ENCODE results near the gene GNG7. TPM values are rescaled to one million over a fixed set of nuclear protein-coding genes. Genes with fewer than 3 reads are reported as not detected.

The GNG7 gene
- total and polyA plus RNA-seq, 10 of the 15 experiments (the other 5 are each of a cell fraction or from before 2014, with no cell fraction given): 1.9 to 13.6 (median 6.5) TPM

DNA sequence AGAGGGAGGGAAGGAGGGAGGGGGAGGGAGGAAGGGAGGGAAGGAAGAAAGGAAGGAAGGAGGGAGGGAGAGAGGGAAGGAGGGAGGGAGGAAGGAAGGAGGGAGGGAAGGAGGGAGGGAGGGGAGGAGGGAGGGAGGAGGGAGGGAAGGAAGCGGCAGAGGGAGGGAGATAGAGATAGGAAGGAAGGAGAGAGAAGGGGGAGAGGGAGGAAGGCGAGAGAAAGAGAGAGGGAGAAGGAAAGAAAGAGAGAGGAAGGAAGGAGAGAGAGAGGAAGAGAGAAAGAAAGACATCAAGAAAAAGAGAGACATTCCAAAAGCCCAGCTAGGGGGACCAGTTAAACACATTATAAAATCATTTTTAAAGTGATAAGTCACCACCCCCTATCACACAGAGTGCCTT lies 62.5 kb downstream of the GNG7 start:
- TF ChIP-seq, protein P1, sequence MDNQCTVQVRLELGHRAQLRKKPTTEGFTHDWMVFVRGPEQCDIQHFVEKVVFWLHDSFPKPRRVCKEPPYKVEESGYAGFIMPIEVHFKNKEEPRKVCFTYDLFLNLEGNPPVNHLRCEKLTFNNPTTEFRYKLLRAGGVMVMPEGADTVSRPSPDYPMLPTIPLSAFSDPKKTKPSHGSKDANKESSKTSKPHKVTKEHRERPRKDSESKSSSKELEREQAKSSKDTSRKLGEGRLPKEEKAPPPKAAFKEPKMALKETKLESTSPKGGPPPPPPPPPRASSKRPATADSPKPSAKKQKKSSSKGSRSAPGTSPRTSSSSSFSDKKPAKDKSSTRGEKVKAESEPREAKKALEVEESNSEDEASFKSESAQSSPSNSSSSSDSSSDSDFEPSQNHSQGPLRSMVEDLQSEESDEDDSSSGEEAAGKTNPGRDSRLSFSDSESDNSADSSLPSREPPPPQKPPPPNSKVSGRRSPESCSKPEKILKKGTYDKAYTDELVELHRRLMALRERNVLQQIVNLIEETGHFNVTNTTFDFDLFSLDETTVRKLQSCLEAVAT (IDR thresholded peaks at IDR 0.05): no peak
- TF ChIP-seq HDGF (IDR thresholded peaks at IDR 0.05) (no peak), BRCA1 (IDR thresholded peaks at IDR 0.05; ENCODE audit: low read depth, low read length) (no peak), STAT3 (IDR thresholded peaks at IDR 0.05; ENCODE audit: low read depth, low read length) (no peak), BHLHE40 (IDR thresholded peaks at IDR 0.05; ENCODE audit: borderline replicate concordance in 1 of 2, low read depth in 2 of 2, low read length in 1 of 2) (no peak), POLR2A (IDR thresholded peaks at IDR 0.05; ENCODE audit: low read depth, low read length) (no peak), SIX5 (IDR thresholded peaks at IDR 0.05; ENCODE audit: low read depth, low read length, severe bottlenecking) (no peak), CHD1 (IDR thresholded peaks at IDR 0.05; ENCODE audit: low read depth, low read length) (no peak), NR2C1 (IDR thresholded peaks at IDR 0.05) (no peak), RAD51 (IDR thresholded peaks at IDR 0.05) (no peak), CREB1 (IDR thresholded peaks at IDR 0.05; ENCODE audit: low read depth) (no peak), POLR2AphosphoS5 (IDR thresholded peaks at IDR 0.05; ENCODE audit: low read length) (no peak), CEBPB (IDR thresholded peaks at IDR 0.05; ENCODE audit: borderline replicate concordance in 1 of 2, low read depth in 2 of 2, low read length in 2 of 2) (no peak), ASH2L (IDR thresholded peaks at IDR 0.05; ENCODE audit: borderline replicate concordance, low read depth) (no peak), PAX8 (IDR thresholded peaks at IDR 0.05) (no peak)
- TF ChIP-seq, protein P2, sequence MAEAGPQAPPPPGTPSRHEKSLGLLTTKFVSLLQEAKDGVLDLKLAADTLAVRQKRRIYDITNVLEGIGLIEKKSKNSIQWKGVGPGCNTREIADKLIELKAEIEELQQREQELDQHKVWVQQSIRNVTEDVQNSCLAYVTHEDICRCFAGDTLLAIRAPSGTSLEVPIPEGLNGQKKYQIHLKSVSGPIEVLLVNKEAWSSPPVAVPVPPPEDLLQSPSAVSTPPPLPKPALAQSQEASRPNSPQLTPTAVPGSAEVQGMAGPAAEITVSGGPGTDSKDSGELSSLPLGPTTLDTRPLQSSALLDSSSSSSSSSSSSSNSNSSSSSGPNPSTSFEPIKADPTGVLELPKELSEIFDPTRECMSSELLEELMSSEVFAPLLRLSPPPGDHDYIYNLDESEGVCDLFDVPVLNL (IDR thresholded peaks at IDR 0.05; ENCODE audit: low read depth, low read length): no peak
- TF ChIP-seq, protein P3, sequence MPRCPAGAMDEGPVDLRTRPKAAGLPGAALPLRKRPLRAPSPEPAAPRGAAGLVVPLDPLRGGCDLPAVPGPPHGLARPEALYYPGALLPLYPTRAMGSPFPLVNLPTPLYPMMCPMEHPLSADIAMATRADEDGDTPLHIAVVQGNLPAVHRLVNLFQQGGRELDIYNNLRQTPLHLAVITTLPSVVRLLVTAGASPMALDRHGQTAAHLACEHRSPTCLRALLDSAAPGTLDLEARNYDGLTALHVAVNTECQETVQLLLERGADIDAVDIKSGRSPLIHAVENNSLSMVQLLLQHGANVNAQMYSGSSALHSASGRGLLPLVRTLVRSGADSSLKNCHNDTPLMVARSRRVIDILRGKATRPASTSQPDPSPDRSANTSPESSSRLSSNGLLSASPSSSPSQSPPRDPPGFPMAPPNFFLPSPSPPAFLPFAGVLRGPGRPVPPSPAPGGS (IDR thresholded peaks at IDR 0.05; ENCODE audit: borderline replicate concordance, insufficient read depth, low read depth, low read length, poor library complexity, severe bottlenecking): no peak
- TF ChIP-seq, protein P4, sequence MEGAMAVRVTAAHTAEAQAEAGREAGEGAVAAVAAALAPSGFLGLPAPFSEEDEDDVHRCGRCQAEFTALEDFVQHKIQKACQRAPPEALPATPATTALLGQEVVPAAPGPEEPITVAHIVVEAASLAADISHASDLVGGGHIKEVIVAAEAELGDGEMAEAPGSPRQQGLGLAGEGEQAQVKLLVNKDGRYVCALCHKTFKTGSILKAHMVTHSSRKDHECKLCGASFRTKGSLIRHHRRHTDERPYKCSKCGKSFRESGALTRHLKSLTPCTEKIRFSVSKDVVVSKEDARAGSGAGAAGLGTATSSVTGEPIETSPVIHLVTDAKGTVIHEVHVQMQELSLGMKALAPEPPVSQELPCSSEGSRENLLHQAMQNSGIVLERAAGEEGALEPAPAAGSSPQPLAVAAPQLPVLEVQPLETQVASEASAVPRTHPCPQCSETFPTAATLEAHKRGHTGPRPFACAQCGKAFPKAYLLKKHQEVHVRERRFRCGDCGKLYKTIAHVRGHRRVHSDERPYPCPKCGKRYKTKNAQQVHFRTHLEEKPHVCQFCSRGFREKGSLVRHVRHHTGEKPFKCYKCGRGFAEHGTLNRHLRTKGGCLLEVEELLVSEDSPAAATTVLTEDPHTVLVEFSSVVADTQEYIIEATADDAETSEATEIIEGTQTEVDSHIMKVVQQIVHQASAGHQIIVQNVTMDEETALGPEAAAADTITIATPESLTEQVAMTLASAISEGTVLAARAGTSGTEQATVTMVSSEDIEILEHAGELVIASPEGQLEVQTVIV (IDR thresholded peaks at IDR 0.05; ENCODE audit: borderline replicate concordance, partially characterized antibody): no peak
- BruUV-seq (replicated peaks): no TSS peak
- Histone ChIP-seq H3K9me3 (replicated peaks; ENCODE audit: control insufficient read depth, insufficient read depth, low read length) (no peaks in the 10 kb centered on the region), H3K27me3 (replicated peaks in 1 of 2; ENCODE audit: control insufficient read depth in 2 of 2, insufficient read depth in 2 of 2, low read length in 1 of 2) (no peaks in the 10 kb centered on the region), H3K4me2 (ENCODE audit: control insufficient read depth, insufficient read depth) (no peak overlapping the region), H4K20me1 (ENCODE audit: control insufficient read depth, insufficient read depth) (no peaks in the 10 kb centered on the region), H3K4me3 (no peak overlapping the region), H3K27ac (ENCODE audit: control insufficient read depth, insufficient read depth) (no peak overlapping the region), H3K79me2 (ENCODE audit: control insufficient read depth, insufficient read depth, low read length) (no peaks in the 10 kb centered on the region; the same call in 1 of the 2 replicates), H3K9ac (ENCODE audit: control insufficient read depth, insufficient read depth, low read length) (no peak overlapping the region), H3K4me1 (ENCODE audit: control insufficient read depth, insufficient read depth, low read length) (peaks cover 13% of the 10 kb centered on the region), H3K36me3 (ENCODE audit: control insufficient read depth in 2 of 2, insufficient read depth in 2 of 2, low read length in 1 of 2) (peaks cover 0 to 5% of the 10 kb centered on the region in 2 experiments; a peak in 1 of 4 replicates), H2AFZ (ENCODE audit: control insufficient read depth, low read depth, low read length) (no peak overlapping the region)
- FAIRE-seq (no peak), DNase-seq (ENCODE audit: low read depth, low spot score) (no peak), ATAC-seq (no peak)
- POLR2A ChIA-PET: interaction anchor here (0.6 kb wide), 2 partner anchors 18 to 247 kb away, joined by 4 to 6 read pairs; no protein-coding TSS in a partner anchor
- in situ Hi-C loops (cut with MboI): no loop called here
- RAD21 ChIA-PET (ENCODE audit: unreplicated experiment): no interaction called here
- intact Hi-C loops (cut with micrococcal nuclease; ENCODE audit: unreplicated experiment): no loop called here
- SMC1A ChIA-PET (ENCODE audit: uncharacterized antibody, unreplicated experiment): no interaction called here
- 27% methylated on average over 2 of the region's 2 CpGs for WGBS (ENCODE audit: insufficient coverage, insufficient replicate concordance, low lambda C conversion rate, missing lambda C conversion rate)
- CTCF ChIA-PET: interaction anchor here (1.0 to 1.4 kb wide), 2 partner anchors 26 to 28 kb away, joined by 3 to 6 read pairs; no protein-coding TSS in a partner anchor

All from GM12878 (cell line).